ENCODE results near the gene C11orf21. TPM values are rescaled to one million over a fixed set of nuclear protein-coding genes. Genes with fewer than 3 reads are reported as not detected.

The C11orf21 gene
- total RNA-seq, 1 donor from 2014 or later, result 20.4 TPM

DNA sequence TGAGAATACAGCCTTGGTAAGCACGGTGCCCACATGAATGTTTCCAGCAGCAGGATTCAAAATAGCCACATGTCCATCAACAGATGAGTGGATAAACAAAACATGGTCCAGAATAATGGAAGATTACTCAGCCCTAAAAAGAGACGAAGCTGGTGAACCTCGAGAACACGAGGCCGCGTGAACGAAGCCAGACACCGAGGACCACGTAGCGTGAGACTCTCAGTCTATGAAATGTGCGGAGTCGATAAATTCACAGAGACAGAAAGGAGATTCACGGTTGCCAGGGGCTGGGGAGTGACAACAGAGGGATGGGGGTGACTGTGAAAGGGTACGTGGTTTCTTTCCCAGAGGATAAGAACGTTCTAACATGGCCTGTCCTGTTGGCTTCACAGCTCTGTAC, 28.4 kb downstream of the C11orf21 start:
- intact Hi-C loops (cut with micrococcal nuclease), result loop anchor here (5.0 kb wide), 1 partner anchor 131 kb away; no protein-coding TSS in a partner anchor

GRCh38 chr11:2272946-2273280, 28.8 kb downstream of the C11orf21 start:
- intact Hi-C loops (cut with micrococcal nuclease), result loop anchor here (5.0 kb wide), 1 partner anchor 131 kb away; no protein-coding TSS in a partner anchor

DNA sequence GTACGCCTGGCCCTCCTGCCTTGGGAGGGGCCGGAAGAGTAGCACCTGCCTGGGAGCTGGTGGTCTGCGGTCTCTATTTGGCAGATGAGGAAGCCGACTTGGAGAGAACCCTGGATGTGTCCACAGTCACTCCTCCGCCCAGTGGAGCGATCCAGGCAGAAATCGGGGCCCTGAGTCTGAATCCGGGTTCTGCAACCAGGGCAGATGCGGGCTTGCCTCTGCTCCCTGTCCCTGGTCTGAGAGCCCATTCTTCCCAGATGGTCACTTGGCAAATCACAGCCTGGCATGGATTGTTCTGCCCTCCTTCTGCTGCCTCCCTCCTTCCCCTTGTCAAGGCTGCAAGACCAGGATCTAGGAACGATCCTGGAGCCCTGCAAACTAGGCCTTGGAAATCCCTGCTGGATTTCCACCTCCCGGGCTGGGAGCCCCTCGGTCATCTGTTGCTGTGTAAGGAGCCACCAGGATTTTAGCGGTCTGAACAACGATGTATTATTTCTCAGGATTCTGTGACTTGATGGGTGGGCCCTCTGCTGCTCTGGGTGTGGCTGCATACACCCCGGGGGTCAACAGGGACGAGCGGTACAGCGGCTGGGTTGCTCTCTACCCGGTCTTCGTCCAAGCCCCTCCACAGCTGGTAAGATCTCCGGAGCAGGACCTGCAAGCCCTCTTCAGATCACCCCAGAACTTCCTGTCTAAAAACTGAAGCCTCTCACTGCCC, 29.3 kb downstream of the C11orf21 start:
- intact Hi-C loops (cut with micrococcal nuclease), result loop anchor here (5.0 kb wide), 1 partner anchor 130 kb away; no protein-coding TSS in a partner anchor

DNA sequence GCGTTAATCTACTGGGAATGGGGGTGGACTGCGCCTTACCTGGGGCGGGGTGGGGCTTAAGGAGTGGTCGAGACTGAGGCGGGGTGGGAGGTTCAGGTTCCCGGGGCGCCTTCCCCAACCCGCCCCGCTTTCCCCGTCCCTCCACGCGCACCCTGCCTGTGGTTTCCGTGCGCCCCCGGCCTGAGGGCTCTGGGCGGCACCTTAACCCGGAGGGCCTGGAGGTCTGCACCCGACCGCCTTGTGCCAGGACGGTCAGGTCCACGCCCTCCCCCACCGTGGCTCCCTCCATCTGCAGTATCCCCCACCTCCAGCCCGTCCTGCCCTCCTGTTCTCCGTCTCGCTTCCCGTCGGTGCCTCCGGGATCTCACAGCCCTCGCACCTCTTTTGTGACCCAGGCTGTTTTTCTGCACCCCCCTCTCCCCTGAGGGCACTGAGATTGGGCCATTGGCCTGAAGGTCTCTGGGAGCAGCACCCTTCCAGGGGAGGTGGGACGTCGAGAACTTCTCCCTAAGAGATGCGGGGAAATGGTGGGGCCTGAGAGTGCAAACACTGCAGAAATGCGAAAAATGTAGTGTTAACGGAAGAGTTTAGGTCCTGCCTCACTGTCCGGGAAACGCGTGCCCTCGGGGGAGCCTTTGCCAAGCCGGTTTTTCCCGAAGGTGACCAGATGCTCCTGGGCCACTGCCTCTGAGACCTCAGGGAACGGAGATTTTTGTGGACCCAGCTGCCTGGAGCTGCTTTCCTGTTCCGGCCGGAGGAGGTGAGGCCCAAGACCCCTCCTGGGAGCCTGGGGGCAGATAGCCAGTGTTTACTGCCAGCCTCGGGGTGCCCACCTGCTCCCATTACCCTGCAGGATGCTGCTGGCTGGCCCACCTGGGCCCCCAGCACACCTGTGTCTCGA, 30.1 kb downstream of the C11orf21 start:
- intact Hi-C loops (cut with micrococcal nuclease), result loop anchor here (5.0 kb wide), 1 partner anchor 129 kb away; no protein-coding TSS in a partner anchor

- intact Hi-C loops (cut with micrococcal nuclease), result loop anchor here (5.0 kb wide), 1 partner anchor 129 kb away; no protein-coding TSS in a partner anchor
Measured at GRCh38 chr11:2271077-2271326, 30.7 kb downstream of the C11orf21 start.

GRCh38 chr11:2270322-2271076, 31.2 kb downstream of the C11orf21 start, which contains the start of gene ASCL2:
ASCL2 (minus strand) TSS chr11:2270588; CDS start chr11:2270332, 256 bp downstream.
- intact Hi-C loops (cut with micrococcal nuclease), result loop anchor here (5.0 kb wide), 1 partner anchor 128 kb away; no protein-coding TSS in a partner anchor

DNA sequence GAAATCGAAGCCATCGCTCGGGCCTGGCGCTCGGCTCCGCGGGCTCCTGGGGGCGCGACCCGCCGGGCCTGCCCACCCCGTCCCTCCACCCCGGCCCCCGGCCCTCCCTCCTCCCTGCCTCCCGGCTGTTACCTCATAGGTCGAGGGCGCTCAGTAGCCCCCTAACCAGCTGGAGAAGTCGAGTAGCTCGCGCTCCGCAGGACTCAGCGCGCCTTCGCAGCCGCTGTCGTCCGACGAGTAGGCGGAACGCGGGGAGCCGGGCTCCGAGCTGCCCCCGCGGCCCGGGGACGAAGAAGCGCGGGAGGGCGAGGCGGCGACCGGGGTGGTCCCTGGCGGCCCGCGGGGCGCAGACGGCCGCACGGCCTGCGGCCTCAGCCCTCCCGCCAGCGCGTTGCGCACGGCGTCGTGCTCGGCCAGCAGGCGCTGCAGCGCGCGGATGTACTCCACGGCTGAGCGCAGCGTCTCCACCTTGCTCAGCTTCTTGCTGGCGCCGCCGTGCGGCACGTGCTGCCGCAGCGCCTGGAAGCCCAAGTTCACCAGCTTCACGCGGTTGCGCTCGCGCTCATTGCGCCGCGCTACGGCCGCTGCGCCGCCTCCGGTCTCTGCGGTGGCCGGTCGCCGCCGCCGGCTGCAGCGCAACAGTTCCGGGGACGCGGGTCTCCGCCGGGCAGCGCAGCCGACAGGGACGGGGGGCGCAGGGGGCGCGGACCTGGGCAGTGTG, 32.0 kb downstream of the C11orf21 start:
- intact Hi-C loops (cut with micrococcal nuclease), result loop anchor here (1.0 to 5.0 kb wide), 3 partner anchors 33 to 131 kb away; partner anchors contain the start of genes C11orf21, TSPAN32 and TSSC4

DNA sequence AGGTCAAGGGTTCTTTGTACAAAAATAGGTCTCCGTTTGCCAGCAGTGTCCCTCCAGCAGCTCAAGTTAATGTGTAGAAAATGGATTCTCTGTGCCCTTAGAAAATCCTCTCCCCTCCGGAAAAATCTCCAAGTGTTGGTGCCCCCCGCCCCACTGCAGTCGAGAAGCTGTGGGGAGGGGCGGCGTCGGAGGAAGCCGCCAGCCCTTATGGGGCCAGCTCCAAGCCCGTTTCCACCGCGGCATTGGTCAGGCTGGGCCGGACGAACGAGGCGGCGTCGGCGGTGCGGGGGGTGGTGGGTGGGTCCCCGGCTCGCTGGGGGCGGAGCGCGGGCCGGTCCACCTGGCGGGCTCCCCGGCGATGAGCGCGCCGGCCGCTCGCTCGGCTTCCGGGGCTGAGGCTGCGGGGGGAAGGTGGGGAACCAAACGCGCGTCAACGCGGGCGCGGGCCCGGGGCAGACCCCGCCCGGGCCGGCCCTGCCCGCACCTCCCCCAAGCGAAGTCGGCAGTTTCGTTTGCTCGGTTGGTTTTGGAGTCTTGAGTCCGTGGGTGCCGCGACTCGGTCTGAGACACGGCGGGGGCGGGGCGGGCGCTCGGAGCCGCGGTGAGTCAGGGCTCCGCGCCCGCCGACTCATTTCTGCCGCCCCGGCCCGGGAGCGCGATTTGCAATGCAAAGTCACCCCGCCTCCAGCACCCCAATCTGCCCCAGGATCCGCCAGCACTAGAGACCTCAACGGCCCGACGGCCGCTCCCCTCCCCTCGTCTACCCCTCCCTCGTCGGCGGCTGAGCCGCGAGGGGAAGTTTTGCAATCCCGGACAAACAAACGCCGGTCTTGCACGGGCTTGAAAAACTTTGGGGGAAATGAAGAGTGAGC, 32.8 kb downstream of the C11orf21 start:
- intact Hi-C loops (cut with micrococcal nuclease), result loop anchor here (1.0 to 5.0 kb wide), 2 partner anchors 33 to 131 kb away; partner anchors contain the start of genes C11orf21, TSPAN32 and TSSC4

GRCh38 chr11:2267851-2268728, 33.6 kb downstream of the C11orf21 start:
- intact Hi-C loops (cut with micrococcal nuclease), result loop anchor here (5.0 kb wide), 1 partner anchor 34 kb away; the partner anchor contains the start of genes C11orf21 and TSPAN32

GRCh38 chr11:2267306-2267850, 34.3 kb downstream of the C11orf21 start:
- intact Hi-C loops (cut with micrococcal nuclease), result loop anchor here (5.0 kb wide), 1 partner anchor 35 kb away; the partner anchor contains the start of genes C11orf21 and TSPAN32

DNA sequence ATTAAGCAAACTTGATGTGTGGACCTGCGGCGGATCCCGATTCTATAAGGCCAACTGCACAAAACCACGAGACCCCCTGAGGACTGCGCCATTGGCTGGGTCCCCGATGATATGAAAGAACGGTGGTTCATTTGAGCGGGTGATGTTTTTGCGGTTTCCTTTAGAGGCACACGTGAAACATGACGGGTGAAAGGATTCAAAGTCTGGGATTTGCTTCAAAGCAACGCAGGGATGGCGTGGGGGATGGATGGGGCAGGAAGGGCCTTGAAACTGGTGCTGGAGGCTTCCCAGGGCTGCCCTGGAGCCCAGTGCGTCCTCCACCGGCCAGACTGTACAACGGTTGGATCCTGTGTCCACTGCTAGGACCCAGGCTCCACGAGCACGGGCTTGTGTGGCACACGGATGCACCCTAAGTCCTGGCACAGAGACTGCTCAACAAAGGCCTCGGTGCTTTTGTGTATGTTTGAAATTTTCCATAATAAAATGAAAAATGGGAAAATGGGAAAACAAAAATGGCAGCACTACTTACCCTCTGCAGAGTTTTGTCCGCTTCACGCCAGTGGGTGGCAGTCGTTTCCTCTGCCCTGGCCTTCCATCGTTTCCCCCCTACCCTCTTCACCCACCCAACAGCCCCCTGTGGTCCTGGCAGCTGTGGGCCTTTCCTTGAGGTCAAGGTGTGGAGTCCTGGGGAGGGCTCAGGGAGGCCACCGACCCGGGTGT, 35.0 kb downstream of the C11orf21 start:
- intact Hi-C loops (cut with micrococcal nuclease), result loop anchor here (5.0 kb wide), 1 partner anchor 36 kb away; the partner anchor contains the start of genes C11orf21 and TSPAN32

GRCh38 chr11:2265854-2266585, 35.7 kb downstream of the C11orf21 start:
- intact Hi-C loops (cut with micrococcal nuclease), result loop anchor here (1.0 to 5.0 kb wide), 2 partner anchors 36 to 134 kb away; partner anchors contain the start of genes C11orf21, TSPAN32 and TSSC4

DNA sequence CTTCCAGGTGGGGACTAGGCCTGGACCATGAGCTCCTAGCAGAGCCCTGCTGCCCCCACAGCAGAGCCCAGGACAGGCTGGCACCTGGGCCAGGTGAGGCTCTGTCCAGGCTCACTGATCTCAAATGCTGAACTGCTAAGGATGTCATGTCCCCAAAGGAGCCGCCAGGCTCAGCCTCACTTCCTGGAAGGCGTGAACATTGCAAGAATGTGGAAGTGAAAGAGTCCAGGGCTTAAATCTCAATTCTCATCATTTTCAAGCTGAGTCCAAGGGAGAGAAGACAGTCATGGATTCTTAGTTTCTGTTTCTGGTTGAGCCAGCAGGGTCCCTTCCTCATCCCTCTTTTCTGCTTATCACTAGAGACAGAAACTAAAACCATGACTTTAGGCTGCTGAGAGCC, 36.3 kb downstream of the C11orf21 start:
- intact Hi-C loops (cut with micrococcal nuclease), result loop anchor here (1.0 to 5.0 kb wide), 2 partner anchors 37 to 135 kb away; partner anchors contain the start of genes C11orf21, TSPAN32 and TSSC4

DNA sequence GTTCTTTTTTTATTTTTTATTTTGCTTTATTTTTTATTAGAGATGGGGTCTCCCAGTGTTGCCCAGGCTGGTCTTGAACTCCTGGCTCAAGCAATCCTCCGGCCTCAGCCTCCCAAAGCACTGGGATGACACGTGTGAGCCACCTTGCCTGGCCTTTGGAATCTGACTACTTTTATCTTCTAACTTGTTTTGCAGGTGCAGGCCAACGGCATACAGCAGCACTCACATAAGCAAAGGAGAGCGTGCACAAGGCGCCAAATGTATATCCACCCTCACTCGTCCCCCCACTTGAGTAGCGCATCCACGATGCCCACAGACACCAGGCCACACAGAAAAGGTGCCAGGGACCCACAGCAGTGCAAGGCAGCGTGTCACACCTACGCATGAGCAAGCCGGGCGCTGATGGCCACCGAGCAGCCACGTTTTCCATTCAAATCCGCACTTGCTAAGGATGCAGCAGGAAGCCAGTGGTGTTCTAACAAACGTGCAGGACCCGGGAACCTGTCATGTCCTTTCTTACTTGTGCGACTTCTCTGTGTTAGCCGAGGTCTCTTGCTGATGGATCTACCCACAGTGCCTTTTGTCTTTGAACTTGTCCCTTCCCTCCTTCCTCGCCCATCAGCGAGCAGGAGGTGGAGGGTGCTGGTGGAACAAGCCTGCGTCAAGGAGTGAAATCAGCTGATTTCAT, 37.2 kb downstream of the C11orf21 start:
- intact Hi-C loops (cut with micrococcal nuclease), result loop anchor here (1.0 to 5.0 kb wide), 2 partner anchors 38 to 136 kb away; partner anchors contain the start of genes C11orf21, TSPAN32 and TSSC4

DNA sequence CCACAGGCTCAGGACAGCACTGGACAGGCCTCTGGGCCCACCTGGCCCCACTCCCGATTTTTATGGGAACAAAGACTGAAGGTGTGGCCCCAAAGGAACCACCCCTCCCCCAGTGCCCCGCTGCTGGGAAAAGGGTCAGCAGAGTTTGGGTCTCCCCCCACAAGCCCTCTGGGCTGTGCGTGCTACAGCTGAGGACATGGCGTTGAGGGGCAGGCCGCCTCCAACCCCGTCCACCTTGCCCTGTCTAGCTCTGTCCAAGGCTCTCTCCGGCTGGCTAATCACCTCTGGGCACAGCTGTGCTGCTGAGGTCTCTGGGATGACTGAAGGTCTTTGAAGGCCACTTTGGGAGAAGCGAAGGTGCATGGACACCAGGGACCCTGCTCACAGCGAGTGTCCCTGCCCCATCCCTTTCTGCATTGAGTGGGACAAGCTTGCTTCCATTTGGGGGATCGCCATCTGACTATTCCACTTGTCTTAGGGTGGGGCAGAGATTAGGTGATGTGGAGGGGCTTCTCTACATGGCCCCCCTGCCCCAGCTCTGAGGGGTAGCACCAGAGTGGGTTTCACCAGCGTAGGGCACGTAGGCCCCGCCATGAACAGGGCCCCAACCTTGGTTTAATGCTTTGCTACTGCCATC, 37.9 kb downstream of the C11orf21 start:
- intact Hi-C loops (cut with micrococcal nuclease), result no loop called here

All from T-helper 1 cell treated with Interleukin-12 subunit alpha and Interleukin-12 subunit beta and Interleukin-4 antibody, amounts not matched to agents 30 ng/mL and 1 ng/mL, for 36 hours (primary cell).